Renal pelvis (tissue), 4 donors: ENCODE results near the gene LYL1. TPM values are rescaled to one million over a fixed set of nuclear protein-coding genes. Genes with fewer than 3 reads are reported as not detected.

Source experiments
- DNase-seq: peaks from one replicate; pipeline ENCODE4 v3.0.0-alpha.2; 2013
- polyA plus RNA-seq, 3 donors: library from polyadenylated mRNA; unstranded; fragments of 120-200 nt; gene quantifications; one replicate each; pipeline ENCODE4 v1.2.1, GENCODE V29; 2013; ENCODE audit not compliant: insufficient read length in 3 of 3

The LYL1 gene
- polyA plus RNA-seq, 3 donors = 5.2 to 7.7 (median 5.7) TPM

GRCh38 chr19:13078381-13078780 is 24.3 kb downstream of the LYL1 start:
- no peak for DNase-seq

- DNase-seq = no peak
These were observed 25.4 kb downstream of the LYL1 start for GRCh38 chr19:13077240-13077639.

GRCh38 chr19:13076787-13077186 is 25.9 kb downstream of the LYL1 start:
- DNase-seq = no peak

GRCh38 chr19:13076320-13076719 is 26.3 kb downstream of the LYL1 start:
- DNase-seq = no peak

- DNase-seq = no peak
These were observed 28.3 kb downstream of the LYL1 start for GRCh38 chr19:13074378-13074777.

GRCh38 chr19:13073263-13073662 is 29.4 kb downstream of the LYL1 start:
- DNase-seq = no peak

- DNase-seq = no peak
These were observed 30.3 kb downstream of the LYL1 start for GRCh38 chr19:13072188-13072908.

GRCh38 chr19:13071444-13072187 is 31.0 kb downstream of the LYL1 start:
- no peak for DNase-seq

GRCh38 chr19:13070425-13071140 is 32.1 kb downstream of the LYL1 start:
- no peak for DNase-seq

GRCh38 chr19:13069415-13070359 is 33.0 kb downstream of the LYL1 start:
- DNase-seq = no peak

- no peak for DNase-seq
These were observed 34.4 kb downstream of the LYL1 start for GRCh38 chr19:13068085-13068846.

GRCh38 chr19:13066933-13067807 is 35.5 kb downstream of the LYL1 start:
- no peak for DNase-seq

- DNase-seq = no peak
These were observed 36.4 kb downstream of the LYL1 start for GRCh38 chr19:13066226-13066625.

- DNase-seq = no peak
These were observed 38.6 kb downstream of the LYL1 start for GRCh38 chr19:13064092-13064489.

GRCh38 chr19:13063461-13064091 is 39.1 kb downstream of the LYL1 start:
- DNase-seq = no peak

GRCh38 chr19:13062317-13062716 is 40.3 kb downstream of the LYL1 start:
- no peak for DNase-seq

- peak; percentile 82 for DNase-seq
These were observed 41.4 kb downstream of the LYL1 start for GRCh38 chr19:13060964-13061927.
